Panc1 (cell line): ENCODE data around the gene TADA2B. TPM values are rescaled to one million over a fixed set of nuclear protein-coding genes. Genes with fewer than 3 reads are reported as not detected.

ENCODE experiments used
- ATAC-seq: fragments of 200-7000 bp; cut with Tn5 transposase; 2 replicates; pipeline ENCODE4 v1.9.1; 2020; ENCODE audit warnings: mild to moderate bottlenecking, moderate library complexity
- BruUV-seq: library from RNA; stranded (reverse); fragments of 400-500 nt; replicated peaks from 2 replicates; lab custom pipeline; 2021; lab: Mats Ljungman, UMichigan
- CTCF ChIA-PET: fragments of 300-600 bp; sonication (Branson Sonifier 250); formaldehyde crosslinking; loops from one replicate; lab custom pipeline; 2022; ENCODE audit warnings: antibody characterized with exemption; lab: Charles Lee
- POLR2A ChIA-PET: fragments of 300-600 bp; sonication (Branson Sonifier 250); formaldehyde crosslinking; loops from one replicate; lab custom pipeline; 2022; ENCODE audit warnings: antibody characterized with exemption; lab: Charles Lee
- DNase-seq: peaks from one replicate; pipeline ENCODE4 v3.0.0-alpha.2; 2010; ENCODE audit warnings: low read depth, low spot score
- H3K27ac ChIP-seq: 2 replicates; pipeline ENCODE4 v1.5.1; 2011; ENCODE audit warnings: mild to moderate bottlenecking, low read length, inconsistent platforms
- H3K27me3 ChIP-seq: fragments of 200-500 bp; sonication (Bioruptor generic); 2 replicates; pipeline ENCODE4 v1.6.0; 2014; ENCODE audit warnings: low read length, inconsistent platforms; ENCODE audit not compliant: control insufficient read depth, insufficient read depth
- H3K36me3 ChIP-seq: fragments of 200-500 bp; sonication (Bioruptor generic); 2 replicates; pipeline ENCODE4 v1.5.1; 2014; ENCODE audit warnings: inconsistent platforms, mild to moderate bottlenecking, low read length, moderate library complexity; ENCODE audit not compliant: control insufficient read depth, insufficient read depth
- H3K4me1 ChIP-seq: 2 replicates; pipeline ENCODE4 v1.5.1; 2011; ENCODE audit warnings: inconsistent platforms, mild to moderate bottlenecking, low read length, moderate library complexity; ENCODE audit not compliant: control insufficient read depth, insufficient read depth
- H3K4me3 ChIP-seq, 2 experiments: 2 replicates each; pipeline ENCODE4 v1.5.1; 2011 to 2012; ENCODE audit warnings: low read depth in 2 of 2, low read length in 2 of 2, mild to moderate bottlenecking in 2 of 2, inconsistent platforms in 1 of 2, moderate library complexity in 1 of 2
- H3K9me3 ChIP-seq: fragments of 200-500 bp; sonication (Bioruptor generic); 2 replicates; pipeline ENCODE4 v1.5.1; 2014; ENCODE audit warnings: low read depth, mild to moderate bottlenecking, inconsistent platforms, low read length, moderate library complexity; ENCODE audit not compliant: control insufficient read depth, insufficient read depth
- POLR2AphosphoS5 ChIP-seq: IDR thresholded peaks from 2 replicates; pipeline ENCODE4 v1.6.1; 2012; ENCODE audit warnings: mild to moderate bottlenecking, low read depth, low read length, moderate library complexity
- REST ChIP-seq, 2 experiments: IDR thresholded peaks; 2 replicates each; pipeline ENCODE4 v1.6.1; 2011 to 2012; ENCODE audit warnings: low read depth in 2 of 2, control low read depth in 1 of 2, low read length in 1 of 2, mild to moderate bottlenecking in 1 of 2, moderate library complexity in 1 of 2; ENCODE audit not compliant: insufficient read depth in 1 of 2
- SIN3A ChIP-seq: IDR thresholded peaks from 2 replicates; pipeline ENCODE4 v1.6.1; 2012; ENCODE audit warnings: low read depth, mild to moderate bottlenecking, low read length, moderate library complexity, borderline replicate concordance; ENCODE audit not compliant: insufficient read depth
- TCF7L2 ChIP-seq: IDR thresholded peaks from 2 replicates; pipeline ENCODE4 v1.6.1; 2011; ENCODE audit warnings: mild to moderate bottlenecking, low read depth, low read length, inconsistent platforms
- in situ Hi-C: cut with HindIII; loops from 2 replicates; pipeline ENCODE4 v1.10.0; 2016; ENCODE audit warnings: low sequenced_read_pairs, low pct_unique_long_range_greater_than_20kb
- intact Hi-C: fragments of 100-400 bp; cut with micrococcal nuclease; formaldehyde crosslinking; loops from one replicate; pipeline ENCODE4 v1.10.0; 2022; ENCODE audit not compliant: unreplicated experiment
- total RNA-seq: library from RNA; stranded (reverse); gene quantifications from one replicate; pipeline ENCODE4 v1.2.1, GENCODE V29; 2021; ENCODE audit not compliant: unreplicated experiment
- TF ChIP-seq, protein P1 (sequence below): fragments of 450-650 bp; IDR thresholded peaks from 2 replicates; pipeline ENCODE4 v1.5.1; 2017; ENCODE audit warnings: mild to moderate bottlenecking

The TADA2B gene
- total RNA-seq, 1 experiment from 2014 or later = 17.6 TPM

- Histone ChIP-seq H3K36me3 (no peaks in the 10 kb centered on the region; the same call in 1 of the 2 replicates), H3K27me3 (no peaks in the 10 kb centered on the region), H3K9me3 (no peaks in the 10 kb centered on the region), H3K27ac (no peak overlapping the region), H3K4me3 (no peak overlapping the region), H3K4me1 (peaks cover 20% of the 10 kb centered on the region)
- in situ Hi-C loops (no loop called here), intact Hi-C loops (no loop called here)
- no peak for TF ChIP-seq TCF7L2
- TF ChIP-seq, protein P1, sequence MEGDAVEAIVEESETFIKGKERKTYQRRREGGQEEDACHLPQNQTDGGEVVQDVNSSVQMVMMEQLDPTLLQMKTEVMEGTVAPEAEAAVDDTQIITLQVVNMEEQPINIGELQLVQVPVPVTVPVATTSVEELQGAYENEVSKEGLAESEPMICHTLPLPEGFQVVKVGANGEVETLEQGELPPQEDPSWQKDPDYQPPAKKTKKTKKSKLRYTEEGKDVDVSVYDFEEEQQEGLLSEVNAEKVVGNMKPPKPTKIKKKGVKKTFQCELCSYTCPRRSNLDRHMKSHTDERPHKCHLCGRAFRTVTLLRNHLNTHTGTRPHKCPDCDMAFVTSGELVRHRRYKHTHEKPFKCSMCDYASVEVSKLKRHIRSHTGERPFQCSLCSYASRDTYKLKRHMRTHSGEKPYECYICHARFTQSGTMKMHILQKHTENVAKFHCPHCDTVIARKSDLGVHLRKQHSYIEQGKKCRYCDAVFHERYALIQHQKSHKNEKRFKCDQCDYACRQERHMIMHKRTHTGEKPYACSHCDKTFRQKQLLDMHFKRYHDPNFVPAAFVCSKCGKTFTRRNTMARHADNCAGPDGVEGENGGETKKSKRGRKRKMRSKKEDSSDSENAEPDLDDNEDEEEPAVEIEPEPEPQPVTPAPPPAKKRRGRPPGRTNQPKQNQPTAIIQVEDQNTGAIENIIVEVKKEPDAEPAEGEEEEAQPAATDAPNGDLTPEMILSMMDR = no peak
- TF ChIP-seq SIN3A = no peak
- no peak for TF ChIP-seq POLR2AphosphoS5
- TF ChIP-seq REST (IDR thresholded peaks at IDR 0.05; ENCODE audit: insufficient read depth in 1 of 2, low read depth in 2 of 2, low read length in 1 of 2) = no peak
- no TSS peak for BruUV-seq
- ChIA-PET CTCF (no interaction called here), POLR2A (no interaction called here)
- DNase-seq (no peak), ATAC-seq (no peak)
These were observed 15.3 kb upstream of the TADA2B start for GRCh38 chr4:7027913-7028312.

DNA sequence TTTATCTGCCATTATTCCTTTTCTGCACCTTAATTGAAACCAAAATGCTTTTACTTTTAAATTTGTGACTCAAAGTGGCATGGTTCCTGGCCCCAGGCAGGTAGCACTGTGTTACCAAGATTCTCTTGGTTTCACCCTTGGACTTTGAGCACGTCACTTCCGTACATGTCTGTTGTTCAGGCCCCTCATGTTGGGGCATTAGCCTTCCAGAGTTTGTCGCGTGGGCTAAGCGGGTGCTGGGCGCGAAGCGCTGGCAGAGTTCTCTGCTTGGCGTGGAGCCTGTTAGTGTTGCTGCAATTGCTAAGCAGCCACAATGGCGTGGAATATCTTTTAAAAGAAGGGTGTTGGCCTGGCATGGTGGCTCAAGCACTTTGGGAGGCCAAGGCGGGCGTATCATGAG, 14.0 kb upstream of the TADA2B start:
- BruUV-seq = no TSS peak
- Histone ChIP-seq H3K4me3 (no peak overlapping the region), H3K9me3 (no peaks in the 10 kb centered on the region), H3K36me3 (no peaks in the 10 kb centered on the region; the same call in 1 of the 2 replicates), H3K4me1 (peaks cover 25% of the 10 kb centered on the region), H3K27me3 (no peaks in the 10 kb centered on the region), H3K27ac (no peak overlapping the region)
- ATAC-seq = no peak
- intact Hi-C loops (no loop called here), in situ Hi-C loops (no loop called here)
- ChIA-PET POLR2A (no interaction called here), CTCF (no interaction called here)
- no peak for DNase-seq
- TF ChIP-seq, protein P1 = no peak
- no peak for TF ChIP-seq SIN3A

DNA sequence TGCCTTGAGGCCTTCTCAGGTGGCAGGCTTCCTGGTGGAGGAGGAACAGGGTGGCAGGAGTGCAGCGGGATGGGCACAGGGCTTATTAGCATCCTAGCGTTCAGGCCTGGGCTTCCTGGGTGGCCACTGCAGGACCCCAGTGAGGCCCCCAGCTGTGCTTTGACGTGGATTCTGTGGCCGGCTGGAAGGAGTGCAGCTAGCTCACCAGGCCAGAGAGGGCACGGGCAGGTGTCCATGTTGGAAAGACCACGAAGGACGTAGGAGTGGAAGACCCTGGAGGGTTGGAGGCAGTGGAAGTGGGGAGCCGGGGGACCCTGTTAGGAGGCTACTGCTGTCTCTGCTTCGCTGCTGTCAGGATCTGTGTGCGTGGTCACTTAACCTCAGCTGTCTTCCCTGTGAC, 13.3 kb upstream of the TADA2B start:
- no TSS peak for BruUV-seq
- Histone ChIP-seq H3K4me1 (peaks cover 31% of the 10 kb centered on the region), H3K4me3 (no peak overlapping the region), H3K9me3 (no peaks in the 10 kb centered on the region), H3K36me3 (no peaks in the 10 kb centered on the region; the same call in 1 of the 2 replicates), H3K27ac (no peak overlapping the region), H3K27me3 (no peaks in the 10 kb centered on the region)
- ATAC-seq = no peak
- ChIA-PET POLR2A (no interaction called here), CTCF (no interaction called here)
- in situ Hi-C loops = no loop called here
- TF ChIP-seq POLR2AphosphoS5 (no peak), SIN3A (no peak), TCF7L2 (no peak), REST (IDR thresholded peaks at IDR 0.05; ENCODE audit: insufficient read depth in 1 of 2, low read depth in 2 of 2, low read length in 1 of 2) (no peak)
- TF ChIP-seq, protein P1 = no peak
- no peak for DNase-seq
- intact Hi-C loops = no loop called here
